SK-N-SH (cell line): ENCODE data around the gene ZNF564. TPM values are rescaled to one million over a fixed set of nuclear protein-coding genes. Genes with fewer than 3 reads are reported as not detected.

ENCODE experiments used
- CTCF ChIA-PET: fragments of 300-600, 350-600 bp; formaldehyde crosslinking; extraction: SDS; loops from one replicate; lab custom pipeline; 2021; lab: Yijun Ruan, JAX
- POLR2A ChIA-PET: fragments of 350-600 bp; sonication (Branson Sonifier 250); formaldehyde crosslinking; extraction: SDS; loops from one replicate; lab custom pipeline; 2020; ENCODE audit warnings: antibody characterized with exemption, inconsistent platforms; lab: Yijun Ruan, JAX
- DNase-seq: peaks from one replicate; pipeline ENCODE4 v3.0.0; 2012
- H2AFZ ChIP-seq: fragments of 200-600 bp; sonication (generic); 2 replicates; pipeline ENCODE4 v1.8.1; 2016; ENCODE audit warnings: antibody characterized with exemption, mild to moderate bottlenecking, low read depth
- H3F3A ChIP-seq: fragments of 200-600 bp; sonication (generic); replicated peaks from 2 replicates; pipeline ENCODE3; 2016; ENCODE audit warnings: antibody characterized with exemption, mild to moderate bottlenecking; ENCODE audit not compliant: insufficient read depth
- H3K27ac ChIP-seq, 2 experiments: fragments of 200-500 bp in 1 of 2; fragments of 200-600 bp in 1 of 2; sonication (Bioruptor generic) in 1 of 2; sonication (generic), shearing (Covaris generic) in 1 of 2; 2 replicates each; pipeline versions ENCODE4 v1.5.1 to v1.6.1; 2014 to 2016; ENCODE audit warnings: low read depth in 2 of 2, inconsistent platforms in 1 of 2, low read length in 1 of 2, mild to moderate bottlenecking in 1 of 2, mixed read lengths in 1 of 2
- H3K27me3 ChIP-seq: fragments of 200-600 bp; sonication (generic), shearing (Covaris generic); 2 replicates; pipeline ENCODE4 v1.6.1; 2016; ENCODE audit warnings: mixed run types; ENCODE audit not compliant: insufficient read depth
- H3K36me3 ChIP-seq, 2 experiments: fragments of 200-500 bp in 1 of 2; fragments of 200-600 bp in 1 of 2; sonication (Bioruptor generic) in 1 of 2; sonication (generic) in 1 of 2; replicated peaks in 1 of 2; 2 replicates each; pipeline versions ENCODE3 to v1.5.1; 2014 to 2016; ENCODE audit warnings: low read length in 1 of 2, mild to moderate bottlenecking in 1 of 2; ENCODE audit not compliant: insufficient read depth in 2 of 2, control insufficient read depth in 1 of 2
- H3K4me1 ChIP-seq, 2 experiments: fragments of 200-500 bp in 1 of 2; fragments of 200-600 bp in 1 of 2; sonication (Bioruptor generic) in 1 of 2; sonication (generic), shearing (Covaris generic) in 1 of 2; 2 replicates each; pipeline versions ENCODE4 v1.5.1 to v1.6.1; 2014 to 2016; ENCODE audit warnings: low read depth in 1 of 2, low read length in 1 of 2, mixed run types in 1 of 2; ENCODE audit not compliant: insufficient read depth in 2 of 2, control insufficient read depth in 1 of 2
- H3K4me2 ChIP-seq: fragments of 200-600 bp; sonication (generic), shearing (Covaris generic); 2 replicates; pipeline ENCODE4 v1.6.1; 2017; ENCODE audit warnings: mixed run types
- H3K4me3 ChIP-seq, 2 experiments: fragments of 200-500 bp in 1 of 2; fragments of 200-600 bp in 1 of 2; sonication (Bioruptor generic) in 1 of 2; sonication (generic), shearing (Covaris generic) in 1 of 2; 2 replicates each; pipeline versions ENCODE4 v1.5.1 to v1.8.1; 2014 to 2016; ENCODE audit warnings: low read depth in 2 of 2, inconsistent platforms in 1 of 2, low read length in 1 of 2, mild to moderate bottlenecking in 1 of 2, mixed read lengths in 1 of 2, moderate library complexity in 1 of 2
- H3K79me2 ChIP-seq: fragments of 200-600 bp; sonication (generic); 2 replicates; pipeline ENCODE4 v1.8.1; 2017; ENCODE audit warnings: mild to moderate bottlenecking; ENCODE audit not compliant: insufficient read depth
- H3K9ac ChIP-seq: fragments of 200-600 bp; sonication (generic); 2 replicates; pipeline ENCODE4 v1.6.1; 2017; ENCODE audit warnings: mixed run types
- H3K9me2 ChIP-seq: fragments of 200-600 bp; sonication (generic); 2 replicates; pipeline ENCODE4 v1.6.1; 2017; ENCODE audit warnings: mixed run types
- H3K9me3 ChIP-seq: fragments of 200-600 bp; sonication (generic); 2 replicates; pipeline ENCODE4 v1.6.1; 2017; ENCODE audit warnings: mixed run types, mild to moderate bottlenecking, moderate library complexity
- H4K20me1 ChIP-seq: fragments of 200-600 bp; sonication (generic); 2 replicates; pipeline ENCODE4 v1.6.1; 2017; ENCODE audit warnings: mild to moderate bottlenecking, mixed run types; ENCODE audit not compliant: insufficient read depth
- ELF1 ChIP-seq: IDR thresholded peaks from 2 replicates; pipeline ENCODE4 v1.4.0; 2012
- EZH2phosphoT487 ChIP-seq: fragments of 200-600 bp; sonication (generic); IDR thresholded peaks from 2 replicates; pipeline ENCODE4 v1.6.1; 2017; ENCODE audit warnings: low read depth, mixed run types, mild to moderate bottlenecking, antibody characterized with exemption, moderate library complexity, borderline replicate concordance
- GABPA ChIP-seq: IDR thresholded peaks from 2 replicates; pipeline ENCODE4 v1.4.0; 2012; ENCODE audit warnings: low read depth, mild to moderate bottlenecking
- JUND ChIP-seq: IDR thresholded peaks from 2 replicates; pipeline ENCODE4 v1.4.0; 2012
- MAX ChIP-seq: IDR thresholded peaks from 2 replicates; pipeline ENCODE4 v1.4.0; 2012; ENCODE audit warnings: low read depth
- MXI1 ChIP-seq: IDR thresholded peaks from 2 replicates; pipeline ENCODE4 v1.6.1; 2012; ENCODE audit warnings: mild to moderate bottlenecking, low read depth, low read length, improper control_type of control experiment
- NFIC ChIP-seq: IDR thresholded peaks from 2 replicates; pipeline ENCODE4 v1.4.0; 2012; ENCODE audit warnings: borderline replicate concordance
- PBX3 ChIP-seq: IDR thresholded peaks from 2 replicates; pipeline ENCODE4; 2012
- RAD21 ChIP-seq: IDR thresholded peaks from 2 replicates; pipeline ENCODE4 v1.6.1; 2012; ENCODE audit warnings: mild to moderate bottlenecking, low read length
- REST ChIP-seq: IDR thresholded peaks from 2 replicates; pipeline ENCODE4 v1.6.1; 2012; ENCODE audit warnings: mild to moderate bottlenecking, low read depth, low read length, moderate library complexity
- SMC3 ChIP-seq: IDR thresholded peaks from 2 replicates; pipeline ENCODE4 v1.6.1; 2012; ENCODE audit warnings: low read depth, low read length, improper control_type of control experiment
- TCF12 ChIP-seq: IDR thresholded peaks from 2 replicates; pipeline ENCODE4 v1.4.0; 2012
- TEAD4 ChIP-seq: IDR thresholded peaks from 2 replicates; pipeline ENCODE4 v1.4.0; 2012; ENCODE audit warnings: mild to moderate bottlenecking, borderline replicate concordance; ENCODE audit not compliant: insufficient read depth
- WGBS: methylation state at CpG from one replicate; pipeline ENCODE4 v1.1.6; 2017; ENCODE audit warnings: low lambda C conversion rate; 5-methylcytosine and 5-hydroxymethylcytosine counted together
- polyA plus RNA-seq, 3 experiments: library from polyadenylated mRNA; depleted of rRNA; stranded (reverse); fragments of >200 nt; gene quantifications; 2 replicates each; pipeline ENCODE4 v1.2.3, GENCODE V29; 2012
- TF ChIP-seq, protein P1 (sequence below): fragments of 200-600 bp; sonication (generic); IDR thresholded peaks from 2 replicates; pipeline ENCODE4 v1.6.1; 2017; ENCODE audit warnings: antibody characterized with exemption, mild to moderate bottlenecking, moderate library complexity
- TF ChIP-seq, protein P2 (sequence below): IDR thresholded peaks from 2 replicates; pipeline ENCODE4 v1.4.0; 2012; ENCODE audit warnings: low read depth, borderline replicate concordance

ZNF564 gene
- polyA plus RNA-seq, 1 of the 3 experiments (the other 2 are of a cell fraction): 1.3 TPM

GRCh38 chr19:12564016-12564664 is 12.9 kb upstream of the ZNF564 start:
- Histone ChIP-seq H3K4me3 (peak overlapping the region; percentile 9 to 36; a peak in 2 of 4 replicates), H3K9ac (no peak overlapping the region), H3K79me2 (no peaks in the 10 kb centered on the region), H3K27ac (no peak overlapping the region), H3K4me1 (peaks cover 0 to 3% of the 10 kb centered on the region in 2 experiments; a peak in 1 of 4 replicates), H3K9me2 (no peaks in the 10 kb centered on the region), H3F3A (no peaks in the 10 kb centered on the region), H3K4me2 (peak overlapping the region; percentile 58; the same call in 1 of the 2 replicates), H3K36me3 (no peaks in the 10 kb centered on the region), H2AFZ (peak overlapping the region; percentile 83), H3K9me3 (no peaks in the 10 kb centered on the region), H3K27me3 (no peaks in the 10 kb centered on the region), H4K20me1 (no peaks in the 10 kb centered on the region)
- ChIA-PET POLR2A (interaction anchor here (1.2 kb wide), 1 partner anchor 108 kb away, joined by 3 read pairs; no protein-coding TSS in a partner anchor), CTCF (interaction anchor here (0.6 to 3.3 kb wide), 24 partner anchors 10 to 156 kb away, joined by 3 to 17 read pairs (median 4); partner anchors contain the start of genes MAN2B1, WDR83, ZNF490 and ZNF564)
- peak; percentile 90 for DNase-seq
- 17% methylated on average over 19 of the region's 19 CpGs for WGBS
- TF ChIP-seq, protein P1, sequence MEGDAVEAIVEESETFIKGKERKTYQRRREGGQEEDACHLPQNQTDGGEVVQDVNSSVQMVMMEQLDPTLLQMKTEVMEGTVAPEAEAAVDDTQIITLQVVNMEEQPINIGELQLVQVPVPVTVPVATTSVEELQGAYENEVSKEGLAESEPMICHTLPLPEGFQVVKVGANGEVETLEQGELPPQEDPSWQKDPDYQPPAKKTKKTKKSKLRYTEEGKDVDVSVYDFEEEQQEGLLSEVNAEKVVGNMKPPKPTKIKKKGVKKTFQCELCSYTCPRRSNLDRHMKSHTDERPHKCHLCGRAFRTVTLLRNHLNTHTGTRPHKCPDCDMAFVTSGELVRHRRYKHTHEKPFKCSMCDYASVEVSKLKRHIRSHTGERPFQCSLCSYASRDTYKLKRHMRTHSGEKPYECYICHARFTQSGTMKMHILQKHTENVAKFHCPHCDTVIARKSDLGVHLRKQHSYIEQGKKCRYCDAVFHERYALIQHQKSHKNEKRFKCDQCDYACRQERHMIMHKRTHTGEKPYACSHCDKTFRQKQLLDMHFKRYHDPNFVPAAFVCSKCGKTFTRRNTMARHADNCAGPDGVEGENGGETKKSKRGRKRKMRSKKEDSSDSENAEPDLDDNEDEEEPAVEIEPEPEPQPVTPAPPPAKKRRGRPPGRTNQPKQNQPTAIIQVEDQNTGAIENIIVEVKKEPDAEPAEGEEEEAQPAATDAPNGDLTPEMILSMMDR: peak; percentile 96
- TF ChIP-seq EZH2phosphoT487 (no peak), MXI1 (peak; percentile 29; the same call in 1 of the 2 replicates), JUND (no peak), PBX3 (no peak), TEAD4 (no peak), TCF12 (no peak), NFIC (no peak), ELF1 (no peak), SMC3 (peak; percentile 66), REST (no peak), GABPA (no peak), MAX (0 out of 2 replicates have a peak, but pooled peaks have one; percentile 23), RAD21 (peak; percentile 90)
- TF ChIP-seq, protein P2, sequence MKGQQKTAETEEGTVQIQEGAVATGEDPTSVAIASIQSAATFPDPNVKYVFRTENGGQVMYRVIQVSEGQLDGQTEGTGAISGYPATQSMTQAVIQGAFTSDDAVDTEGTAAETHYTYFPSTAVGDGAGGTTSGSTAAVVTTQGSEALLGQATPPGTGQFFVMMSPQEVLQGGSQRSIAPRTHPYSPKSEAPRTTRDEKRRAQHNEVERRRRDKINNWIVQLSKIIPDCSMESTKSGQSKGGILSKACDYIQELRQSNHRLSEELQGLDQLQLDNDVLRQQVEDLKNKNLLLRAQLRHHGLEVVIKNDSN: no peak
